ENCODE measurements around the gene PRMT2.

Gene PRMT2

DNA sequence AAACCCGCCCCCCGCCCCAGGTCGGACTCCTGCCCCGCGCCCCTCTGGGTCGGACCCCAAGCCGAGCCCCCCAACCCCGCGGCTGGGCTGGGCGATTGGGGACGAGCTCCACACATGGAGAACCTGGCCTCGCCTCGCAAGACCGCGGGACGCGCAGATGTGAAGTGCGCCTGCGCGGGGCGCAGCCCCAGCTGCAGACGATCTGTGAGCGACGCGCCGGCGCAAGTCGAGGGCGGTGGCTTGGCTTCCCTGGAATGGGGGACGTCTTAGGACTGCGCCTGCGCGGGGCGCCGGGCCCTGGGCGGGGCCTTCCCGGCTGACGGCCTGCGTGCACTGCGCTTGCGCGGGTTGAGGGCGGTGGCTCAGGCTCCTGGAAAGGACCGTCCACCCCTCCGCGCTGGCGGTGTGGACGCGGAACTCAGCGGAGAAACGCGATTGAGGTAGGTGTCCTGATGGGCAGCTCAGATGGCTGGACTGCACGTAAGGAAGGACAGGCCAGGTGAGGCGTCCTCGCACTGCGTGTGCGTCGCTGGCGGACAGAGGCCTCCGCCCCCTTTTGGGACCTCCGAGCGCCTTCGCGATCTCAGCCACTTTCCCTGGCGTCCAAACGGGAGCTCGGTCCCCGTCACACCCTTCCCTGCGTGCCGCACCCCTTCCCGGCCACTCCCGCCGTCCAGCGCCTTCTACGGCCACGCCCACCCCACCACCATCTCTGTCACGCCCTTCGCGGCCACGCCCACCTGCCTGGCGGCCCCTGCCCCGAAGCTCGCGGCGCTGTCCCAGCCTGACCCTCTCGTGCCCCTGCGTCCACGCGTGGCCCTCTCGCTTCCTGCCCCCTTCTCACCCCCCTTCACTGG lies at the start of gene PRMT2:
PRMT2 (plus strand) TSS at position 351 of the 857 bp plus-strand sequence. CDS start 1,278 bp downstream, outside the sequence.
- DNase-seq (ENCODE audit: low spot score) = peak; percentile 97

DNA sequence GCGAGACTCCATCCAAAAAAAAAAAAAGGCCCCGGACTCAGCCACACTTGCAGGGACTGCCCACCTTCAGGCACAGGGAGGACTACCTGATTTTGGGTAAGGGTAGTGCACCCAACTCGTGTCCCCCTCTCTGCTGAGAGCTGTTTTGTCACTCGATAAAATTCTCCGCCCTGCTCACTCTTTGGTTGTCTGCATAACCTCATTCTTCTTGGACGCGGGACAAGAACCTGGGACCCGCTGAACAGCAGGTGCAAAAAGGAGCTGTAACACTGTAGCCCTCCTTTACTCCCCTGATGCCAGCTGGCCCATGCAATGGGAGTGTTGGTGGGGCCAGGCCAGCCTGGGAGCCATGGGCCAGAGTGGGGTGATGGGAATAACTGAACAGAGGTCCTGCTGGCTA lies 41.2 kb upstream of the PRMT2 start:
- DNase-seq (ENCODE audit: low spot score) = no peak

DNA sequence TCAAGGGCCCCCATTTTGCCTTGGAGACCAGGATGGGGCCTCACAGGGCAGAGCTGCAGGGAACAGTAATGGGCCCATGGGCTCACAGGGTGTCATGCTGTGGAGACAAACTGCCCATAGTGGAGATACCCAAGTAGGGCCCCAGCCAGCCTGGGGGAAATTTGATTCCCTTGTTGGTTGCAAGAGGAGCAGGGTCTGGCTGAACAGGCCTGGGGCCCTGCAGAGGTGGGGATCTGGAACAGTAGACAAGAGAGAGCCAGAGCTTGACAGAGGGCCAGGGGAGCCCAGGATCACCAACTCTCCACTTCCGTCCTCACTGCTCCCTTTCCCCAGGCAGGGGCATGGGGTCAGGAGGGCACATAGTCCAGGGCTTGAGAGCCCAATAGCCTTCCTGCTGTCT lies 39.3 kb upstream of the PRMT2 start:
- no peak for DNase-seq (ENCODE audit: low spot score)

DNA sequence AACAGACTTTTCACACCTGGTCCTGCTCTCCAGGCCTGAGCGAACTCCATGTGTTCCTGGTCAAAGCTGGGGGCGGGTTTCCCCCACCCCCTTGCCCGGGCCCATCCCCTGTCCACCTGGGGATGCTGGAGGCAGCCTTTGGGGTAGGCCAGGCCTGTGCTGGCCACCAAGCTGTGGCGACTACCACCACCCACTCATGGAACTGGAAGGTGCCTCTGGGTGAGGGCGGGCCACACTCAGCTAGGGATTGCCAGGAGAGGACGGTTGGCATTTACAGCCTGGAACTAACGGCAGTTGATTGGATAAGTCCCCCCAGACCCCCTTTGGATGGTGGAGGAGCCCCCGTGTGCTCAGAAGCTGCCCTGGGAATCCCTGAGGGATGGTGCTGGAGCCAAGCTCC lies 38.4 kb upstream of the PRMT2 start:
- no peak for DNase-seq (ENCODE audit: low spot score)

DNA sequence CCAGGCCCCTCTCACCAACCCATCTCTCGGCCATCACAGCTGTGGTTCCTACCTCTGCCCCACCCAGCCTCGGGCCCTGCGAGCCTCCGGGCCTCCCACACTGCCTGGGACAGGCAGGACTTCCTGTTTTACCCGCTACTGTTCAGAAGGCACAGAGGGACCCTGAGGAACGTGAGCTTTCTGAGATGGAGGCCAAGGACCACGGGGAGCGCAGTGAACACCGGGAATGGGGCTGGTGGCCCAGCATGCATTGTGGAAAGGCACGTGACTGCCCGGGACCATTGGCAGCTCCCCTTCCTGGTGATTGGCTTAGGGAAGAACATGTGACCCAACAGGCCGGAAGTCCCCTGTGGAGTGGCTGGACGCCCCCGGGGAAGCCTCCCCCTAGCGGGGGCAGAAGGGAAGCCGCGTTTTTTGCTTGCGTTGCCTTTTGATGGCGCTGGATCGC lies 37.6 kb upstream of the PRMT2 start:
- no peak for DNase-seq (ENCODE audit: low spot score)

DNA sequence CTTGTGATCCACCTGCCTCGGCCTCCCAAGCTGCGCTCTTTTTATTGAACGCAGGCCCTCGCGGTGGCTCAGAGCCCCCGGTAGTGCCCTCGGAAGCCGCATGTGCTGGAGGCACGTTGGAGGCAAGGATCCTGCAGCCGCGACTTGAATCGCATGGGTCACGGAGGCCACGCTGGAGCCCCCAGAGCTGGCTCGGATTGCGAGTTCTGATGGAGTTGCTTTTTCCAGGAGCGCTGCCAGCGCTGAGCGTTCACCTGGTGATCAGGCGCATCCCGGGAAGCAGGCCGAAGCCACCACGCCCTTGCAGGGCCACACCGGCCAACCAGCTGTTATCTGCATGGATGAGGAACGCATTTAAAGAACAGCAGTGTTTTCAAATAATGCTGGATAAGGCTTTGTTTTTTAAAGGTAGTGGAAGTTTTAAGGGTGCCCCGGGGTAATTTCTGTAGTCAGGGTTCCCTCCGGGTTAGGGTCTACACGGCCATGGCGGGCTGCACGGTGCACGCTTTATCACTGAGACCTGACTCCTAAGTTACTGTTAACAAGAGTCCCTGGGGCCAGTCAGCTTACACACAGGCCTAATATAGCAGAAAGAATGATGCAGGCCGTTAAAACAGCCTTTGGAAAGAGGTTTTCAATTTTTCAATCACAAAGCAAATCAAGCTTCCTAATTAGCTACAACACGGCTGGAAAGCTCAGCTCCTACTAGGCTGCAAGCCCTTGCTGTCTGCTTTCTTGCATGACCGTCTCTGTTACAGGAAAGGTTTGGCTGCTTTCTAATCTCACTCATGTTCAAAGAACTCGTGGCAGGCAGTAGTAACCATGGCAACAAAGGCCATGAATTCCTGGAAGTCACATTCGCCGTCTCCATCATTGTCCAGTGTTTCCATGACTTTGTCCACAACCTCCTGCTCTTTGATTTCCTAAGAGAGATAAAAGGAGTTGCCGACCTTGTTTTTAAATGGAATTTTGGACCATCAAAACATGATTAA lies 36.6 kb upstream of the PRMT2 start:
- no peak for DNase-seq (ENCODE audit: low spot score)

DNA sequence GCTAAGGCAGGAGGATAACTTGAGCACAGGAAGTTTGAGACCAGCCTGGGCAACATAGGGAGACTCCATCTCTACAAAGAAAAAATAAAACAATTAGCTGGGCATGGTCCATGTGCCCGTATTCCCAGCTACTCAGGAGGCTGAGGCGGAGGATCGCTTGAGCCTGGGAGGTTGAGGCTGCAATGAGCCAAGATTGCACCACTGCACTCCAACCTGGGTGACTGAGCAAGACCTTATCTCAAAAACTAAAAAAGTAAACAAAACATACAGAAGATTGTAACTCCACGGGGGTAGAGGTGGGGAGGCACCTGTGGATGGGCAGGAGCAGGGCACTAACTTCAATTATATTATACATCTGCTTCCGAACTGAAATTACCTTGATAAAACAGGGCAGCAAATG lies 35.2 kb upstream of the PRMT2 start:
- no peak for DNase-seq (ENCODE audit: low spot score)

DNA sequence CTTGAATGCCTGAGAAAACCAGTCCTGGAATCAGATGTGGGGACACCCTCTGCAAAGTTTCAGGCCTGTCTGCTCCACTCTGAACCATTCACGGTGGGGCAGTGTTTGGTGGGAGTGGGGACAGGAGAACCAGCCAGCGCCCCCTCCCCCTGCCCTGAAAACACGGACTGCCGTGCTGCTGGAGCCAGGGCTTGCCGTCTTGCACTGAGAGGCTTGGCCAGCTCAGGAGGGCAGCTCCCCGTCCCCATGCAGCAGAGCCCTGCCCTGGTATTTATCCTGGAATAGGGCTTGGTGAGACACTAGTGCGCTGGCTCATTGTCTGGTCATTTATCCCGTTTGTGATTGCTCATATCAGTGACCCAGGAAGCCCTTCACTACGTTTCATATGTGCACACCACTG lies 34.5 kb upstream of the PRMT2 start:
- no peak for DNase-seq (ENCODE audit: low spot score)

DNA sequence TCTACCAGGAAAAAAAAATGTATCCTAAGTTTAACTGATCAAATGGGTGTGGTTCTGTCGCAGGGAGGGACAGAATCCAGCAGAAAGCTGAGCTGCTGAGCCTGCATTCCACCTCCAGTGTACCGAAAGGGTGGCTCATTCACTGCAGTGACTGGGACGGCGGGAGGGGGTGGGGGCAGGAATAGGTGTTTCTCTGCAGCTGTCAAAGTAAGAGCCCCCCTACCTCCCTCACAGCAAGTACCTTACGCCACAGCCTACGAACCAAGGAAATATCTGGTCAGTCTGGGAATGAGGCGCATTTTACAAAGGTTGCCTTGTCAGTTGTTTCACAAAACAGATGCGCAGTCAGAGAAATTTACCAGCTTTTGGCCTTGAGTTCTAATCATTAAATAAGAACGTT lies 32.2 kb upstream of the PRMT2 start:
- no peak for DNase-seq (ENCODE audit: low spot score)

DNA sequence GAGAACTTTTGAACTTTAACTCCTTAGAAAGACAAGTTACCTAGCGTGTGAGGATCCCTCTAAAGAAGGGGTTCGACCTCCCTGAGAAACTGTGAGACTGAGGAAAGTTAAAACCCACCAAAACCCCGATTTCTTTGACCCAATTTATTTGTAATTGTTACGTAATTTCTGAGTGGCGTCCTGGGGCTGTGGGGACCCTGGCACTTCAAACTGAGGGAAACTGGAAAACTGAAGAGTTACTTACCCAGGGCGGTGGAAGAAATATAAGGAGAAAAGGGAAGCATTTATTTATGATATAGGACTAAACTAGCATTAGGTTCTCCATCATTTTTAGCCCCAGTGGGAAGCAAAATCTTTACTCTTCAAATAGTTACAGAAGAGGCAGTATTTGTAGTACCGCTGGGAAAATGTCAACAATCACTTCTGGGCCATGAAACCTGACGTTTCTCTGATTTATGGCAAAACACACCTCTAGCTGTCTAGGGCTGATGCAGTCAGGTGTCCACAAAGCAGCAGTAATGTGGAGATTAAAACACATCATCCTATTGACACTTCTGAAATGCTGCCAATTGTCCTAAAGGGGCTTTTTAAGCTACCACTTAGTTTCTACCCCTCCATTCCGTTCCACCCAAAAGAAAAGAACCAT lies 31.0 kb upstream of the PRMT2 start:
- DNase-seq (ENCODE audit: low spot score) = no peak

DNA sequence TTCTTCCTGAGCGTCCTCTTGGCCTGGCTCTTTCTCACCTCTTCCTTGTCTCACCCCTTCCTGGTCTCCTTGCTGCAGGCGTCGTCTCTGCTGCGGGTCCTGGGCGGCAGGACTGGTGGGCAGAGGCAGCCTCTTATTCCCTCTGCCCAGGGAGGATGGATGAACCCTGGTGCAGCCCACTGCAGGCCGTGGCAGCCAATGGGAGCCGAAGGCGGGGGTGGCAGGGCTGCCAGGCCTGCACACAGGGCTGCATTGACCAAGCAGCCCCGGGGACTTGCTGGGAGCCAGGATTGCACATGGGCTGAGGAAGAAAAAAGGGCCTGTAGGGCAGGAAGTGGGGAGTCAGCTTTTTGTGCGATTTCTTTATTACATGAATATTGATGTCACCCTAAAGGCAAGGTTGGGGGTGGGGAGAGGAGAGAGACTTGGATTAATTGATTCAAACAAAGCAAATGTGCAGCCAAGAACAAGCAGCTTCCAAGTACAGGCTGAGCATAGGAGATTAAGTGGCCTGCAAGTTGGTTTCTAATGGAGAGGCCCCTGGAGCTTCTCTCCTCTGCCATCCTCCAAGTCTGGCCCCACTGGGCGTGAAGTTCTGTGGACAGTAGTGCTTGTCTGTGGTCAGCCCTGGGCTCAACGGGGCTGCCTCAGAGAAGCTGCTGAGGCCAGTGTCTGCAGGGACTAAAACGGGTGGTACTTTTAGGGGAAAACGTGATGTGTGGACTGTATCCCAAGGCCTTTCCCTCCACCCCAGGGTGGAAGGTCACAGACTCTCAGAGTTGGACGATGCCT lies 30.3 kb upstream of the PRMT2 start, which contains the start of gene S100B:
S100B (minus strand) TSS at position 108 of the 792 bp plus-strand sequence. CDS start 2,667 bp downstream, outside the sequence.
- DNase-seq (ENCODE audit: low spot score) = peak; percentile 97

DNA sequence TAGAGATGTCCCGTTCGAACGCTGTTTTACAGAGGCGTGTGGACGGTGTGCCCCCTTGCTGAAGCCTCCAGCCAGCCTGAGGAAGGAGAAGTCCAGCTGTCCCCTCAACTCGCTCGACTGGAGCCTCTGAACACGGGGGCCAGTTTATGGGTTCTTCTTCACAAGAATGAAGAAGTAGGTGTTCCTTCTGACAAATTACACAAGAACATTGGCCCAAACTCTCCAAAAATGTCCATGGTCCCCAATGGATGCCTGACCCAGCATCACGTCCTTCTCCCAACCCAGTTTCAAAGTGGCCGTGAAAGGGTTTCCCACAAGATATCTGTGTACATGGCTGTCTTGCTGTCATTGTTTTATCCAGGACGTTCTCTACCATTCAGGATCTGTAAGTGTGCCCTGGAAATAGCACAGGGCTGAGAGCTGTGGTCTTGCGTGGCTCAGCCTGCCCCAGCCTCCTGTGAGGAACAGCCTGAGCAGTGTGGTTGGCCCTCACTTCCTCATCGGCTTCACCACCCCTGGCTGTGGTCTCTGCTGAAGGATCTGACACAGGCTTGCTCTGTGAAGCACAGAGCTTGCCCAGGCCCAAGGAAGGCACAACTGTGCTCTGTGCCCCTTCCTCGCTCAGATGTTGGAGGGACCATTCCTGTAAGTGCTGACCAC lies 29.6 kb upstream of the PRMT2 start:
- DNase-seq (ENCODE audit: low spot score) = peak; percentile 47

DNA sequence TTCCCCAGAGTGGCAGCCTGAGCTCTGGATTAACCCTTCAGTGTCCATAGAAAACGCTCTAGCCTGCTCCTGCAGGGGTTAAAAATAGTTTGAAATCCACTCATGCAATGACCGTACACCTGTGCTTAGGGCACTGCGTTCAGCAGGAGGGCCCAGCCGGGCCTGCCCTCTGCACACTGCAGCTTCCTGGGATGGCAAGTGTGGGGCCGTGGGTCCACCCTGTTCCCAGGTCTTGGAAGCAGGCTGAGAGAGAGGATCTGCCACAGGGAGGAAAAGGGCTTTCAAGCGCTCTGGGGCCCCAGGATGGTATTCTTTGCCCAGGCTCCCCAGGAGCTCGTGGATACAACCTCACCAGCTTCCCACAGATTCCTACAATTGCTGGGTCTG lies 29.1 kb upstream of the PRMT2 start:
- DNase-seq (ENCODE audit: low spot score) = no peak

DNA sequence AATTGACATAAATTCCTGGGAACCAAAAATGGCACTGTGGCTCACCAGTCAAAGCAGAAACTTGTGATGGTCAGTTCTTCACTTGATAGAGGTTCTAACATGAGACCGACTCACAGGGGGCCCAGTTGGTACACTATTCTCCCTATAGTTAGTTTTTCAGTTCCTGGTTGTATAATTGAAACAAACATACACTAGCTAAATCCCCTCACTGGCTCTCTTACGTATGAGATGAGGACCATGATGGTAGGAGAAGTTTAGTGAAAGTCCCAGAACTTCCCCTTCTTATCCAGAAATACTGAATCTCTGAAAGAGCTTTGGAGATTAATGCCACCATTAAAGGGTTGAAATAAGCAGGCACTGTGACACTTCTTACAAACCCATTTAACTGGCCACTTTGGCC lies 27.8 kb upstream of the PRMT2 start:
- DNase-seq (ENCODE audit: low spot score) = no peak

DNA sequence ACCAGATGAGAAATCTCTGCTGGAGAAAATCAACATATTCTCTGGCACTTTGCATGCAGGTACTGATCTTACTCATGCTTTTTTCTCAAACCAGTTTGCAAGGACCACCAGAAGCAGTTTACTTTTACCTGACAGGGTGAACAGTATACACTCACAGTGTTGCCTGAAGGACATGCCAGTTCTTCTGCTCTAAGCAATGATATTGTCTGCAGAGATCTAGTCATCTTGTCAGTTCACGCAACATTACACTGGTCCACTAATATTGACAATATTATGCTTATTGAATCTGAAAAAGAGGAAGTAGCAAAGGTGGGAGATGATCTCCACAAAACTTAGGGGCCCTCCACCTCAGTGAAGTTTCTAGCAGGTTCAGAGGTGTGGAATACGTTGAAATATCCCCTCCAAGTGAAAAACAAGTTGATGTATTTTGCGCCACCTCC lies 26.8 kb upstream of the PRMT2 start:
- no peak for DNase-seq (ENCODE audit: low spot score)

DNA sequence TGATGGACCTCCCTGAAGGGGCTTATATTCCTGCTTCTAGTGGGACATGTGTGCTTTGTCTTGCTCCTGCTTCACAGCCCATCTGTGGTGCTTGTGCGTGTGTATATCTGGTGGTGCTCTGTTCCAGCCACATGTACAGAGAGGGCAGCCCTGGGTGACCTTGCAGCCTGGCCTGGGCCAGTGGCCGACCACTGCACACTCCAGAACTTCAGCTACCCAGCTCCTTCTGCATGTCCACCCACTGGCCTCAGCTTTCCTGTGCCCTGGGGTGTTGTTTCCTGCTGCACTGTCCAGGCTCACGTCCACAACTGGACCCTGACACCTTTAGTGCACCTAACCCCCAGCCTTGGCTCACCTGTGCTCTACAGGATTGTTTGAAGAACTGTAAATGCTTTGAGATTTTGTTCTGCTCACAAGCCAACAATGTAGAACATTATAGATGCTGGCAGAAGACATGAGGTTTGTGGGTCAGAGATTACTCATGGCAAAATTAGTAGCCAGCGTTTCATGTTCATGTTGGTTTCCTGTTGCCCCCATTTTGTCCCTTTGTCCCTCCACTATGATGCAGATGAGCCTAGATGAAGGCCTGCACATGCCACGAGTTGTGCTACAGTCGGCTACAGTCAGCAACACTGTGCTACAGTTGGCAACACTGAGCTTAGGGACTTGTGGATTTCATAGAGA lies 25.3 kb upstream of the PRMT2 start:
- no peak for DNase-seq (ENCODE audit: low spot score)

DNA sequence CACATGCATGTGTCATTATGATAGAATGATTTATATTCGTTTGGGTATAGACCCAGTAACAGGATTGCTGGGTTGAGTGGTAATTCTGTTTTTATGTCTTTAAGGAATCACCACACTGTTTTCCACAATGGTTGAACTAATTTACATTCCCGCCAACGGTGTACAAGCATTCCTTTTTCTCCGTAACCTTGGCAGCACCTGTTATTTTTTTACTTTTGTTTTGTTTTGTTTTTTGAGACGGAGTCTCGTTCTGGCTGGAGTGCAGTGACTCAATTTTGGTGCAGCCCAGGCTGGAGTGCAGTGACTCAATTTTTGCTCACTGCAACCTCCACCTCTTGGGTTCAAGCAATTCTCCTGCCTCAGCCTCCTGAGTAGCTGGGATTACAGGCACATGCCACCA lies 22.1 kb upstream of the PRMT2 start:
- DNase-seq (ENCODE audit: low spot score) = no peak

DNA sequence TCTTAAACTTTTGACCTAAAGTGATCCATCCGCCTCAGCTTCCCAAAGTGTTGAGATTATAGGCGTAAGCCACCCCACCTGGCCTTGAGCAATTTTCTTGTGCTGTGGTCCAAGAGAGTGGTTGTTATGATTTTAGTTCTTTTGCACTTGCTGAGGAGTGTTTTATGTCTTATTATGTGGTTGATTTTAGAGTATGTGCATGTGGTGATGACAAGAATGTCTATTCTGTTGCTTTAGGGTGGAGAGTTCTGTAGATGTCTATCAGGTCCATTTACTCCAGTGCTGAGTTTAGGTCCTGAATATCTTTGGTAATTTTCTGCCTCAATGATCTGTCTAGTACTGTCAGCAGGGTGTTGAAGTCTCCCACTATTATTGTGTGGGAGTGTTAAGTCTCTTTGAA lies 19.4 kb upstream of the PRMT2 start:
- no peak for DNase-seq (ENCODE audit: low spot score)

DNA sequence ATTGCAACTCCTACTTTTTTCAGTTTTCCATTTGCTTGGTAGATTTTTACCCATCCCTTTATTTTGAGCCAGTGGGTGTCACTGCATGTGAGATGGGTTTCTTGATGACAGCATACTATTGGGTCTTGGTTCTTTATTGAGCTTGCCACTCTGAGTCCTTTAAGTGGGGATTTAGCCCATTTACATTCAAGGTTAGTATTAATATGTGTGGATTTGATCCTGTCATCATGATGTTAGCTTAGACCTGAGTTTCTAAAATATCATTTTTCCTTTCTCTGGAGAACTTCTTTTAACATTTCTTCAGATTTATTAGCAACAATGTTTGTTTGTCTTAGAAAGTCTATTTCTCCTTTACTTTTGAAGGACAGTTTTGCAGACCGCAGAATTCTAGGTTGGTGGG lies 18.8 kb upstream of the PRMT2 start:
- DNase-seq (ENCODE audit: low spot score) = no peak
